ENCODE results near the gene FZD10.

Gene FZD10

GRCh38 chr12:130152386-130152785 lies 9.9 kb upstream of the FZD10 start:
- H4K12ac ChIP-seq (ENCODE audit: low read depth, low read length) = no peak overlapping the region
- WGBS (ENCODE audit: extremely low coverage, insufficient coverage, insufficient read length) = no CpG with 5 or more reads among the region's 12 CpGs
- no peak overlapping the region for H2AK5ac ChIP-seq (ENCODE audit: low read length)
- H3K23ac ChIP-seq (ENCODE audit: low read length) = no peak overlapping the region
- no peak overlapping the region for H3K4me3 ChIP-seq (ENCODE audit: low read depth, low read length)
- H3K14ac ChIP-seq (ENCODE audit: low read length) = no peak overlapping the region
- H2AFZ ChIP-seq (ENCODE audit: insufficient read depth, low read length, poor library complexity) = no peak overlapping the region
- H3K36me3 ChIP-seq (ENCODE audit: control insufficient read depth in 1 of 2, insufficient read depth in 2 of 2, low read length in 2 of 2) = no peaks in the 10 kb centered on the region
- no peak overlapping the region for H4K91ac ChIP-seq (ENCODE audit: low read depth, low read length)
- no peak overlapping the region for H3K4me2 ChIP-seq (ENCODE audit: low read length)
- peaks cover 2% of the 10 kb centered on the region for H3K9me3 ChIP-seq (ENCODE audit: insufficient read depth, low read depth, low read length)
- H2BK12ac ChIP-seq (ENCODE audit: low read length) = no peak overlapping the region
- no peak overlapping the region for H4K8ac ChIP-seq (ENCODE audit: low read depth, low read length)
- no peaks in the 10 kb centered on the region for H3K4me1 ChIP-seq (ENCODE audit: control insufficient read depth in 1 of 2, insufficient read depth in 2 of 2, low read length in 2 of 2)
- no peaks in the 10 kb centered on the region for H3K79me2 ChIP-seq (ENCODE audit: control insufficient read depth, insufficient read depth, low read length, poor library complexity)
- H3K9ac ChIP-seq (ENCODE audit: low read length) = no peak overlapping the region
- H3K18ac ChIP-seq (ENCODE audit: low read length) = no peak overlapping the region
- no peak overlapping the region for H3K27ac ChIP-seq (ENCODE audit: low read depth, low read length)
- H3K27me3 ChIP-seq (ENCODE audit: insufficient read depth, low read length) = peaks cover 11% of the 10 kb centered on the region
- no peak overlapping the region for H2BK5ac ChIP-seq (ENCODE audit: low read depth, low read length, poor library complexity)
- H3K79me1 ChIP-seq (ENCODE audit: low read length) = no peaks in the 10 kb centered on the region
- no peak overlapping the region for H2BK120ac ChIP-seq (ENCODE audit: insufficient read depth, low read length, poor library complexity)
- no peak for DNase-seq
- no peak overlapping the region for H3K4ac ChIP-seq (ENCODE audit: low read depth, low read length)

- H3K9me3 ChIP-seq (ENCODE audit: insufficient read depth, low read depth, low read length) = peaks cover 2% of the 10 kb centered on the region
- no peaks in the 10 kb centered on the region for H3K36me3 ChIP-seq (ENCODE audit: control insufficient read depth in 1 of 2, insufficient read depth in 2 of 2, low read length in 2 of 2)
- H3K4ac ChIP-seq (ENCODE audit: low read depth, low read length) = no peak overlapping the region
- no peak overlapping the region for H3K4me3 ChIP-seq (ENCODE audit: low read depth, low read length)
- H2AK5ac ChIP-seq (ENCODE audit: low read length) = no peak overlapping the region
- no peak overlapping the region for H2BK12ac ChIP-seq (ENCODE audit: low read length)
- H3K27ac ChIP-seq (ENCODE audit: low read depth, low read length) = no peak overlapping the region
- H4K91ac ChIP-seq (ENCODE audit: low read depth, low read length) = no peak overlapping the region
- H3K14ac ChIP-seq (ENCODE audit: low read length) = no peak overlapping the region
- no peaks in the 10 kb centered on the region for H3K79me2 ChIP-seq (ENCODE audit: control insufficient read depth, insufficient read depth, low read length, poor library complexity)
- no peak overlapping the region for H2AFZ ChIP-seq (ENCODE audit: insufficient read depth, low read length, poor library complexity)
- no peak overlapping the region for H2BK5ac ChIP-seq (ENCODE audit: low read depth, low read length, poor library complexity)
- H3K79me1 ChIP-seq (ENCODE audit: low read length) = no peaks in the 10 kb centered on the region
- no peak overlapping the region for H3K4me2 ChIP-seq (ENCODE audit: low read length)
- no peak overlapping the region for H3K18ac ChIP-seq (ENCODE audit: low read length)
- no peak for DNase-seq
- H4K8ac ChIP-seq (ENCODE audit: low read depth, low read length) = no peak overlapping the region
- no peak overlapping the region for H2BK120ac ChIP-seq (ENCODE audit: insufficient read depth, low read length, poor library complexity)
- WGBS (ENCODE audit: extremely low coverage, insufficient coverage, insufficient read length) = no CpG with 5 or more reads among the region's 7 CpGs
- no peak overlapping the region for H4K12ac ChIP-seq (ENCODE audit: low read depth, low read length)
- H3K27me3 ChIP-seq (ENCODE audit: insufficient read depth, low read length) = peaks cover 22% of the 10 kb centered on the region
- no peaks in the 10 kb centered on the region for H3K4me1 ChIP-seq (ENCODE audit: control insufficient read depth in 1 of 2, insufficient read depth in 2 of 2, low read length in 2 of 2)
- H3K23ac ChIP-seq (ENCODE audit: low read length) = no peak overlapping the region
- no peak overlapping the region for H3K9ac ChIP-seq (ENCODE audit: low read length)
Observed at GRCh38 chr12:130153803-130154202, 8.5 kb upstream of the FZD10 start.

GRCh38 chr12:130154276-130155070 lies 7.8 kb upstream of the FZD10 start:
- Histone ChIP-seq H4K8ac (ENCODE audit: low read depth, low read length) (no peak overlapping the region), H3K79me1 (ENCODE audit: low read length) (no peaks in the 10 kb centered on the region), H2BK120ac (ENCODE audit: insufficient read depth, low read length, poor library complexity) (no peak overlapping the region), H3K18ac (ENCODE audit: low read length) (no peak overlapping the region), H3K9ac (ENCODE audit: low read length) (no peak overlapping the region), H4K91ac (ENCODE audit: low read depth, low read length) (no peak overlapping the region), H3K23ac (ENCODE audit: low read length) (no peak overlapping the region), H3K4me1 (ENCODE audit: control insufficient read depth in 1 of 2, insufficient read depth in 2 of 2, low read length in 2 of 2) (no peaks in the 10 kb centered on the region), H3K27me3 (ENCODE audit: insufficient read depth, low read length) (peaks cover 23% of the 10 kb centered on the region), H3K4me2 (ENCODE audit: low read length) (no peak overlapping the region), H2BK5ac (ENCODE audit: low read depth, low read length, poor library complexity) (no peak overlapping the region), H3K27ac (ENCODE audit: low read depth, low read length) (no peak overlapping the region), H3K4me3 (ENCODE audit: low read depth, low read length) (no peak overlapping the region), H2AFZ (ENCODE audit: insufficient read depth, low read length, poor library complexity) (no peak overlapping the region), H3K9me3 (ENCODE audit: insufficient read depth, low read depth, low read length) (peaks cover 2% of the 10 kb centered on the region), H3K79me2 (ENCODE audit: control insufficient read depth, insufficient read depth, low read length, poor library complexity) (no peaks in the 10 kb centered on the region), H3K4ac (ENCODE audit: low read depth, low read length) (no peak overlapping the region), H3K36me3 (ENCODE audit: control insufficient read depth in 1 of 2, insufficient read depth in 2 of 2, low read length in 2 of 2) (no peaks in the 10 kb centered on the region), H4K12ac (ENCODE audit: low read depth, low read length) (no peak overlapping the region), H3K14ac (ENCODE audit: low read length) (no peak overlapping the region), H2BK12ac (ENCODE audit: low read length) (no peak overlapping the region), H2AK5ac (ENCODE audit: low read length) (no peak overlapping the region)
- DNase-seq = no peak
- WGBS (ENCODE audit: extremely low coverage, insufficient coverage, insufficient read length) = no CpG with 5 or more reads among the region's 22 CpGs

GRCh38 chr12:130155416-130156073 lies 6.7 kb upstream of the FZD10 start:
- Histone ChIP-seq H2AFZ (ENCODE audit: insufficient read depth, low read length, poor library complexity) (no peak overlapping the region), H3K9ac (ENCODE audit: low read length) (no peak overlapping the region), H3K36me3 (ENCODE audit: control insufficient read depth in 1 of 2, insufficient read depth in 2 of 2, low read length in 2 of 2) (no peaks in the 10 kb centered on the region), H2BK120ac (ENCODE audit: insufficient read depth, low read length, poor library complexity) (no peak overlapping the region), H4K8ac (ENCODE audit: low read depth, low read length) (no peak overlapping the region), H3K4ac (ENCODE audit: low read depth, low read length) (no peak overlapping the region), H3K14ac (ENCODE audit: low read length) (no peak overlapping the region), H2BK12ac (ENCODE audit: low read length) (no peak overlapping the region), H3K9me3 (ENCODE audit: insufficient read depth, low read depth, low read length) (peaks cover 2% of the 10 kb centered on the region), H3K4me1 (ENCODE audit: control insufficient read depth in 1 of 2, insufficient read depth in 2 of 2, low read length in 2 of 2) (no peaks in the 10 kb centered on the region), H4K91ac (ENCODE audit: low read depth, low read length) (no peak overlapping the region), H3K79me1 (ENCODE audit: low read length) (no peaks in the 10 kb centered on the region), H3K4me2 (ENCODE audit: low read length) (no peak overlapping the region), H2AK5ac (ENCODE audit: low read length) (no peak overlapping the region), H2BK5ac (ENCODE audit: low read depth, low read length, poor library complexity) (no peak overlapping the region), H3K27me3 (ENCODE audit: insufficient read depth, low read length) (peaks cover 31% of the 10 kb centered on the region), H3K18ac (ENCODE audit: low read length) (no peak overlapping the region), H3K27ac (ENCODE audit: low read depth, low read length) (no peak overlapping the region), H3K23ac (ENCODE audit: low read length) (no peak overlapping the region), H4K12ac (ENCODE audit: low read depth, low read length) (no peak overlapping the region), H3K79me2 (ENCODE audit: control insufficient read depth, insufficient read depth, low read length, poor library complexity) (no peaks in the 10 kb centered on the region), H3K4me3 (ENCODE audit: low read depth, low read length) (no peak overlapping the region)
- no CpG with 5 or more reads among the region's 10 CpGs for WGBS (ENCODE audit: extremely low coverage, insufficient coverage, insufficient read length)
- no peak for DNase-seq

All from trophoblast cell (in vitro differentiated cells and primary cell).